DMS153 treated with DMSO at 0.1 percent for 48 hours (cell line): ENCODE results near the gene NSD2.
"Not testable (repeated sequence)": the region's sequence is repeated elsewhere in the genome, so short reads cannot be mapped to it uniquely, and the experiment has no call there.

Experiments
- DNase-seq: peaks from one replicate; lab custom pipeline; 2025; ENCODE audit not compliant: unreplicated experiment; lab: John Stamatoyannopoulos, UW

Gene NSD2

GRCh38 chr4:1993718-1994516 lies 122.7 kb downstream of the NSD2 start:
- not testable (repeated sequence) for DNase-seq

GRCh38 chr4:1994938-1995337 lies 123.7 kb downstream of the NSD2 start:
- DNase-seq, result no peak

GRCh38 chr4:1996866-1997611 lies 125.8 kb downstream of the NSD2 start:
- DNase-seq, result no peak

GRCh38 chr4:1997712-1998111 lies 126.5 kb downstream of the NSD2 start:
- no peak for DNase-seq

GRCh38 chr4:1998296-1998695 lies 127.1 kb downstream of the NSD2 start:
- no peak for DNase-seq

- DNase-seq, result not testable (repeated sequence)
These were observed 128.1 kb downstream of the NSD2 start for GRCh38 chr4:1999308-1999707.

- not testable (repeated sequence) for DNase-seq
These were observed 132.2 kb downstream of the NSD2 start for GRCh38 chr4:2003361-2003760.

GRCh38 chr4:2006367-2006766 lies 135.2 kb downstream of the NSD2 start:
- DNase-seq, result no peak

GRCh38 chr4:2006956-2007653 lies 135.9 kb downstream of the NSD2 start:
- no peak for DNase-seq

- DNase-seq, result no peak
These were observed 136.8 kb downstream of the NSD2 start for GRCh38 chr4:2007804-2008670.

- DNase-seq, result no peak
These were observed 137.4 kb downstream of the NSD2 start for GRCh38 chr4:2008671-2008920.

GRCh38 chr4:2008921-2009650 lies 137.9 kb downstream of the NSD2 start, which contains the start of gene NELFA:
NELFA (minus strand) TSS chr4:2008974; CDS start chr4:2008959, 15 bp downstream.
- peak; percentile 55 for DNase-seq

- DNase-seq, result peak; percentile 13
These were observed 138.5 kb downstream of the NSD2 start for GRCh38 chr4:2009651-2010233.

- DNase-seq, result no peak
These were observed 140.4 kb downstream of the NSD2 start for GRCh38 chr4:2011583-2011982.

- no peak for DNase-seq
These were observed 143.8 kb downstream of the NSD2 start for GRCh38 chr4:2015008-2015407.

GRCh38 chr4:2021358-2022018 lies 150.3 kb downstream of the NSD2 start:
- not testable (repeated sequence) for DNase-seq

- no peak for DNase-seq
These were observed 153.5 kb downstream of the NSD2 start for GRCh38 chr4:2024683-2025082.

- DNase-seq, result no peak
These were observed 154.6 kb downstream of the NSD2 start for GRCh38 chr4:2025817-2026216.

- DNase-seq, result not testable (repeated sequence)
These were observed 155.9 kb downstream of the NSD2 start for GRCh38 chr4:2027120-2027519.
